Measurements from ENCODE around the gene ATF7IP2. TPM values are rescaled to one million over a fixed set of nuclear protein-coding genes. Genes with fewer than 3 reads are reported as not detected.
"Not testable (repeated sequence)": the region's sequence is repeated elsewhere in the genome, so short reads cannot be mapped to it uniquely, and the experiment has no call there.

Gene ATF7IP2
- total and polyA plus RNA-seq, 2 of the 13 experiments (the other 11 are each of a cell fraction or from before 2014, with no cell fraction given), result 117 to 217 TPM

DNA sequence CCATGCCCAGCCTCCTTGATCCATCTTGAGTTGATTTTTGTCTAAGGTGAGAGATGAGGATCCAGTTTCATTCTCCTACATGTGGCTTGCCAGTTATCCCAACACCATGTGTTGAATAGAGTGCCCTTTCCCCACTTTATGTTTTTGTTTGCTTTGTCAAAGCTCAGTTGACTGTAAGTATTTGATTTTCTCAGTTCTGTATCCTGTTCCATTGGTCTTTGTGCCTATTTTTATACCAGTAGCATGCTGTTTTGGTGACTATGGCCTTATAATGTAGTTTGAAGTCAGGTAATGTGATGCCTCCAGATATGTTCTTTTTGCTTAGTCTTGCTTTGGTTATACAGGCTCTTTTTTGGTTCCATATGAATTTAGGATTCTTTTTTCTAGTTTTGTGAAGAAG lies 23.9 kb downstream of the ATF7IP2 start (continued):
- TF ChIP-seq, protein P1, sequence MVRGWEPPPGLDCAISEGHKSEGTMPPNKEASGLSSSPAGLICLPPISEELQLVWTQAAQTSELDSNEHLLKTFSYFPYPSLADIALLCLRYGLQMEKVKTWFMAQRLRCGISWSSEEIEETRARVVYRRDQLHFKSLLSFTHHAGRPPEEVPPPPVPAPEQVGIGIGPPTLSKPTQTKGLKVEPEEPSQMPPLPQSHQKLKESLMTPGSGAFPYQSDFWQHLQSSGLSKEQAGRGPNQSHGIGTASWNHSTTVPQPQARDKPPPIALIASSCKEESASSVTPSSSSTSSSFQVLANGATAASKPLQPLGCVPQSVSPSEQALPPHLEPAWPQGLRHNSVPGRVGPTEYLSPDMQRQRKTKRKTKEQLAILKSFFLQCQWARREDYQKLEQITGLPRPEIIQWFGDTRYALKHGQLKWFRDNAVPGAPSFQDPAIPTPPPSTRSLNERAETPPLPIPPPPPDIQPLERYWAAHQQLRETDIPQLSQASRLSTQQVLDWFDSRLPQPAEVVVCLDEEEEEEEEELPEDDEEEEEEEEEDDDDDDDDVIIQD (CRISPR knock-in tag; IDR thresholded peaks at IDR 0.05; ENCODE audit: low read depth), result peak; percentile 95
- TF ChIP-seq, protein P2, sequence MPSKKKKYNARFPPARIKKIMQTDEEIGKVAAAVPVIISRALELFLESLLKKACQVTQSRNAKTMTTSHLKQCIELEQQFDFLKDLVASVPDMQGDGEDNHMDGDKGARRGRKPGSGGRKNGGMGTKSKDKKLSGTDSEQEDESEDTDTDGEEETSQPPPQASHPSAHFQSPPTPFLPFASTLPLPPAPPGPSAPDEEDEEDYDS (CRISPR knock-in tag; IDR thresholded peaks at IDR 0.05), result 0 out of 2 replicates have a peak, but pooled peaks have one; percentile 19
- peak; percentile 36; the same call in 1 of the 2 replicates for TF ChIP-seq TBX3 (IDR thresholded peaks at IDR 0.05; ENCODE audit: borderline replicate concordance)
- peak; percentile 28 for TF ChIP-seq SAP130 (CRISPR knock-in tag; IDR thresholded peaks at IDR 0.05; ENCODE audit: low read depth)
- 0 out of 2 replicates have a peak, but pooled peaks have one; percentile 17 for TF ChIP-seq TBX2 (CRISPR knock-in tag; IDR thresholded peaks at IDR 0.05; ENCODE audit: borderline replicate concordance)
- TF ChIP-seq ZNF644 (CRISPR knock-in tag; IDR thresholded peaks at IDR 0.05; ENCODE audit: low read depth), result peak; percentile 84
- TF ChIP-seq ZNF816 (CRISPR knock-in tag; IDR thresholded peaks at IDR 0.05; ENCODE audit: borderline replicate concordance), result peak; percentile 52; the same call in 1 of the 2 replicates
- peak; percentile 33; the same call in 1 of the 2 replicates for TF ChIP-seq ETV5 (CRISPR knock-in tag; IDR thresholded peaks at IDR 0.05; ENCODE audit: borderline replicate concordance)
- 0 out of 2 replicates have a peak, but pooled peaks have one; percentile 27 for TF ChIP-seq ZNF317 (CRISPR knock-in tag; IDR thresholded peaks at IDR 0.05)
- TF ChIP-seq GATAD2A (CRISPR knock-in tag; IDR thresholded peaks at IDR 0.05), result 0 out of 2 replicates have a peak, but pooled peaks have one; percentile 18
- peak; percentile 67; the same call in 1 of the 2 replicates for TF ChIP-seq SIX1 (CRISPR knock-in tag; IDR thresholded peaks at IDR 0.05; ENCODE audit: borderline replicate concordance)
- TF ChIP-seq, protein P3, sequence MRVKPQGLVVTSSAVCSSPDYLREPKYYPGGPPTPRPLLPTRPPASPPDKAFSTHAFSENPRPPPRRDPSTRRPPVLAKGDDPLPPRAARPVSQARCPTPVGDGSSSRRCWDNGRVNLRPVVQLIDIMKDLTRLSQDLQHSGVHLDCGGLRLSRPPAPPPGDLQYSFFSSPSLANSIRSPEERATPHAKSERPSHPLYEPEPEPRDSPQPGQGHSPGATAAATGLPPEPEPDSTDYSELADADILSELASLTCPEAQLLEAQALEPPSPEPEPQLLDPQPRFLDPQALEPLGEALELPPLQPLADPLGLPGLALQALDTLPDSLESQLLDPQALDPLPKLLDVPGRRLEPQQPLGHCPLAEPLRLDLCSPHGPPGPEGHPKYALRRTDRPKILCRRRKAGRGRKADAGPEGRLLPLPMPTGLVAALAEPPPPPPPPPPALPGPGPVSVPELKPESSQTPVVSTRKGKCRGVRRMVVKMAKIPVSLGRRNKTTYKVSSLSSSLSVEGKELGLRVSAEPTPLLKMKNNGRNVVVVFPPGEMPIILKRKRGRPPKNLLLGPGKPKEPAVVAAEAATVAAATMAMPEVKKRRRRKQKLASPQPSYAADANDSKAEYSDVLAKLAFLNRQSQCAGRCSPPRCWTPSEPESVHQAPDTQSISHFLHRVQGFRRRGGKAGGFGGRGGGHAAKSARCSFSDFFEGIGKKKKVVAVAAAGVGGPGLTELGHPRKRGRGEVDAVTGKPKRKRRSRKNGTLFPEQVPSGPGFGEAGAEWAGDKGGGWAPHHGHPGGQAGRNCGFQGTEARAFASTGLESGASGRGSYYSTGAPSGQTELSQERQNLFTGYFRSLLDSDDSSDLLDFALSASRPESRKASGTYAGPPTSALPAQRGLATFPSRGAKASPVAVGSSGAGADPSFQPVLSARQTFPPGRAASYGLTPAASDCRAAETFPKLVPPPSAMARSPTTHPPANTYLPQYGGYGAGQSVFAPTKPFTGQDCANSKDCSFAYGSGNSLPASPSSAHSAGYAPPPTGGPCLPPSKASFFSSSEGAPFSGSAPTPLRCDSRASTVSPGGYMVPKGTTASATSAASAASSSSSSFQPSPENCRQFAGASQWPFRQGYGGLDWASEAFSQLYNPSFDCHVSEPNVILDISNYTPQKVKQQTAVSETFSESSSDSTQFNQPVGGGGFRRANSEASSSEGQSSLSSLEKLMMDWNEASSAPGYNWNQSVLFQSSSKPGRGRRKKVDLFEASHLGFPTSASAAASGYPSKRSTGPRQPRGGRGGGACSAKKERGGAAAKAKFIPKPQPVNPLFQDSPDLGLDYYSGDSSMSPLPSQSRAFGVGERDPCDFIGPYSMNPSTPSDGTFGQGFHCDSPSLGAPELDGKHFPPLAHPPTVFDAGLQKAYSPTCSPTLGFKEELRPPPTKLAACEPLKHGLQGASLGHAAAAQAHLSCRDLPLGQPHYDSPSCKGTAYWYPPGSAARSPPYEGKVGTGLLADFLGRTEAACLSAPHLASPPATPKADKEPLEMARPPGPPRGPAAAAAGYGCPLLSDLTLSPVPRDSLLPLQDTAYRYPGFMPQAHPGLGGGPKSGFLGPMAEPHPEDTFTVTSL (CRISPR knock-in tag; IDR thresholded peaks at IDR 0.05; ENCODE audit: borderline replicate concordance), result peak; percentile 69; the same call in 1 of the 2 replicates
- TF ChIP-seq, protein P4, sequence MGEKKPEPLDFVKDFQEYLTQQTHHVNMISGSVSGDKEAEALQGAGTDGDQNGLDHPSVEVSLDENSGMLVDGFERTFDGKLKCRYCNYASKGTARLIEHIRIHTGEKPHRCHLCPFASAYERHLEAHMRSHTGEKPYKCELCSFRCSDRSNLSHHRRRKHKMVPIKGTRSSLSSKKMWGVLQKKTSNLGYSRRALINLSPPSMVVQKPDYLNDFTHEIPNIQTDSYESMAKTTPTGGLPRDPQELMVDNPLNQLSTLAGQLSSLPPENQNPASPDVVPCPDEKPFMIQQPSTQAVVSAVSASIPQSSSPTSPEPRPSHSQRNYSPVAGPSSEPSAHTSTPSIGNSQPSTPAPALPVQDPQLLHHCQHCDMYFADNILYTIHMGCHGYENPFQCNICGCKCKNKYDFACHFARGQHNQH (CRISPR knock-in tag; IDR thresholded peaks at IDR 0.05), result peak; percentile 57; the same call in 1 of the 2 replicates
- TF ChIP-seq SOX5 (CRISPR knock-in tag; IDR thresholded peaks at IDR 0.05; ENCODE audit: borderline replicate concordance), result peak; percentile 32; the same call in 1 of the 2 replicates
- not testable (repeated sequence) for TF ChIP-seq FOXA1 (IDR thresholded peaks at IDR 0.05)
- TF ChIP-seq FOXA1 (CRISPR knock-in tag; IDR thresholded peaks at IDR 0.05), result peak; percentile 18; the same call in 1 of the 2 replicates
- TF ChIP-seq, protein P5, sequence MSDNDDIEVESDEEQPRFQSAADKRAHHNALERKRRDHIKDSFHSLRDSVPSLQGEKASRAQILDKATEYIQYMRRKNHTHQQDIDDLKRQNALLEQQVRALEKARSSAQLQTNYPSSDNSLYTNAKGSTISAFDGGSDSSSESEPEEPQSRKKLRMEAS (IDR thresholded peaks at IDR 0.05), result 0 out of 2 replicates have a peak, but pooled peaks have one; percentile 19
